Measurements from ENCODE around the gene NEK2. TPM values are rescaled to one million over a fixed set of nuclear protein-coding genes. Genes with fewer than 3 reads are reported as not detected.

The NEK2 gene
- total and polyA plus RNA-seq, 2 of the 13 experiments (the other 11 are each of a cell fraction or from before 2014, with no cell fraction given): 10.9 to 40.8 TPM

- TF ChIP-seq ZNF800 (CRISPR knock-in tag; IDR thresholded peaks at IDR 0.05) (no peak), SOX13 (IDR thresholded peaks at IDR 0.05) (peak; percentile 97), SOX13 (CRISPR knock-in tag; conservative IDR thresholded peaks at IDR 0.05 in 1 of 2, IDR thresholded peaks at IDR 0.05 in 1 of 2) (peak in 1 of 2 experiments; percentile 100; a peak in 2 of 4 replicates), ZNF558 (CRISPR knock-in tag; IDR thresholded peaks at IDR 0.05; ENCODE audit: borderline replicate concordance) (no peak), ZSCAN31 (CRISPR knock-in tag; IDR thresholded peaks at IDR 0.05; ENCODE audit: low read depth) (no peak), ARNTL (CRISPR knock-in tag; IDR thresholded peaks at IDR 0.05) (0 out of 2 replicates have a peak, but pooled peaks have one; percentile 33), ZNF503 (CRISPR knock-in tag; IDR thresholded peaks at IDR 0.05) (peak; percentile 99), ZNF616 (CRISPR knock-in tag; IDR thresholded peaks at IDR 0.05; ENCODE audit: low read depth) (no peak), SIN3B (IDR thresholded peaks at IDR 0.05; ENCODE audit: low read length) (no peak), TBX3 (IDR thresholded peaks at IDR 0.05; ENCODE audit: borderline replicate concordance) (peak; percentile 64; the same call in 1 of the 2 replicates), ZNF598 (CRISPR knock-in tag; IDR thresholded peaks at IDR 0.05; ENCODE audit: borderline replicate concordance) (no peak), ZNF646 (CRISPR knock-in tag; IDR thresholded peaks at IDR 0.05) (no peak)
Measured at GRCh38 chr1:211667065-211667617, 8.3 kb downstream of the NEK2 start (continued).

All from HepG2 (cell line).